ES-I3 (cell line): ENCODE data around the gene CGN.

Experiments
- H3K36me3 ChIP-seq: 2 replicates; pipeline ENCODE4 v1.6.1; 2013; ENCODE audit warnings: mild to moderate bottlenecking, low read length, control low read depth, moderate library complexity; ENCODE audit not compliant: insufficient read depth
- H3K4me1 ChIP-seq: 2 replicates; pipeline ENCODE4 v1.6.1; 2013; ENCODE audit warnings: mild to moderate bottlenecking, control low read depth, low read length; ENCODE audit not compliant: insufficient read depth
- H3K9ac ChIP-seq: 2 replicates; pipeline ENCODE4 v1.6.1; 2013; ENCODE audit warnings: low read depth, mild to moderate bottlenecking, low read length, moderate library complexity
- H3K9me3 ChIP-seq: 2 replicates; pipeline ENCODE4 v1.6.1; 2013; ENCODE audit warnings: mild to moderate bottlenecking, low read length, moderate library complexity; ENCODE audit not compliant: control insufficient read depth, insufficient read depth

CGN gene

DNA sequence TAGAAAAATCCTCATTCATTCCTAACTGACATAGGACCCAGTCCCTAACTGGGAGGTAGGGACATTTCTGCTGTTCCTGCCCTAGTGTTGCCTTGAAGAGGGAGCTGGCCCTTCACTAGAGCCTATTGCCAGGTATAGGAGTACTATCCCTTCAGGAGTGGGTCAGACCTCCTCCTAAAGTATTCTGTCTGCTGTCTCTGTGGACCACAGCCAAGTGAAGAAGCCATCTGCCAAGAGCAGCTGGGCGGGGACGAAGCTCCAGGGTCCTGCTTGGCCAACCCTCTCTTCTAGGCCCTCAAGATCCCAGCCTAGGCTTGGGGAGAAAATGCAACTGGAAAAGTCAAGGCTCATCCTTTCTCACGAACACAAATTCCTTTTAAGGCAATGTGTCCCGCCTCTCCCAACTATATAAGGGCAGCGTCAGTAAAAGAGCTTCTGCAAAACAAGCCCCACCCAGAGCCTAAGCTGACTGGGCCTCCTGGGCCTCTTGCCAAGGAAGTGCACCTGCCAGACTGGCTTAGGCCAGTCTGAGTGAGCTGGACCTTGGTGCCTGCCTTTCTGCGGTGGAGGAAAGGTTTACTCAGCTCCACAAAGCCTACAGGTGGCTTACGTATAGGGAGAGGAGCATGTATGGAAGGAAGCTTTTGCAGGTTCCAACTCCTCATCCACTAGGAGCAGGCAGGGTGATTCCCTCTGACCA is 28.3 kb downstream of the CGN start:
- Histone ChIP-seq H3K4me1 (peaks cover 10% of the 10 kb centered on the region; the same call in 1 of the 2 replicates), H3K9ac (peak overlapping the region; percentile 63), H3K36me3 (no peaks in the 10 kb centered on the region; the same call in 1 of the 2 replicates), H3K9me3 (no peaks in the 10 kb centered on the region)

DNA sequence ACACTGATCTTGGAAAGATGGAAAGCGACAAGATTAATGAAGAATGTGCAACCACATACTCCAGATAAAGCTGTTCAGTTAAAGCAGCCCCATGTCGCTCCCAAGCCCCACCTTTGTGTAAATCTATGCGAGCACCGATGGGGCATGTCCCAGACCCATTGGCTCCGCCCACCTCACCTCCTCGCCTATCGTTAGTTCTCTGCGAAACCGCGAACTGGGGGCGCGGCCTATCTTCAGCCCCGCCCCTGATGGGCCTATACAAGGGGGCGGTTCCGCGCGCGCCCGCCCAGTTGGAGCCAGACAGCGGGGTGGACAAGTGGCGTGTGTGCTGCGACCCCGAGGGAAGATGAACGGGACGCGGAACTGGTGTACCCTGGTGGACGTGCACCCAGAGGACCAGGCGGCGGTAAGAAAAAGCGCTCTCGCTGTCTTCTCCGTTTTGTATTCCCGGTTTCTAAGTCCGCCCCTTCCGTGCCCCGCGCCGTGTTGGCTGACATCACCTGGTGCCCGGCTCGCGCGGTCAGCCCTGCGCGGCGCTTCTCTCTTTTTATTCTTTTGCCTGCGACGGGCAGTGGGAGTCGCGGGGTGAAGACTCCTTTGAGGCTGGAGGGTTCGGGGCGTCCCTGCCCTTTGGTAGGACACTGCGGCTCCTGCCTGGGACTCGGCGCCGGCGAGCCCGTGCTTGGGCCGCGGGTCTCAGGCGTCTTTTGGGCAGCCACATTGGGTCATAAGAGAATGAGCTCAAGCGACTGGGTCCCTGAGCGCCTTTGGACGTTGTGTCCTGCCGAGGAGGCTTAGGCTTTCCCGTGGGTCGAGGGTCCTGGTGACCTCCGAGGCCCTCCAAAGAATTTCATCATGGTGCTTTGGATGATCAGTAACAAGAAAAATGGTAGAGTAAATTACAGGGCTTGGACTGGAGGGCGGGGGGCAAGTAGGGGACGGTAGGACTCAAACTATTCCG is 29.1 kb downstream of the CGN start, which contains the start of gene TUFT1:
TSS of gene TUFT1 (plus strand) at position 289 of the 961 bp plus-strand sequence. CDS start at position 347, 58 bp downstream.
- peaks cover 10% of the 10 kb centered on the region; the same call in 1 of the 2 replicates for H3K4me1 ChIP-seq
- H3K9me3 ChIP-seq, result no peaks in the 10 kb centered on the region
- peak within 1 kb of the TSS; percentile 63 for H3K9ac ChIP-seq
- H3K36me3 ChIP-seq, result no peaks in the 10 kb centered on the region; the same call in 1 of the 2 replicates

- H3K9ac ChIP-seq, result peak overlapping the region; percentile 63
- H3K4me1 ChIP-seq, result peaks cover 10% of the 10 kb centered on the region; the same call in 1 of the 2 replicates
- H3K9me3 ChIP-seq, result no peaks in the 10 kb centered on the region
- no peaks in the 10 kb centered on the region; the same call in 1 of the 2 replicates for H3K36me3 ChIP-seq
Measured at GRCh38 chr1:151540982-151541377, 29.8 kb downstream of the CGN start.

DNA sequence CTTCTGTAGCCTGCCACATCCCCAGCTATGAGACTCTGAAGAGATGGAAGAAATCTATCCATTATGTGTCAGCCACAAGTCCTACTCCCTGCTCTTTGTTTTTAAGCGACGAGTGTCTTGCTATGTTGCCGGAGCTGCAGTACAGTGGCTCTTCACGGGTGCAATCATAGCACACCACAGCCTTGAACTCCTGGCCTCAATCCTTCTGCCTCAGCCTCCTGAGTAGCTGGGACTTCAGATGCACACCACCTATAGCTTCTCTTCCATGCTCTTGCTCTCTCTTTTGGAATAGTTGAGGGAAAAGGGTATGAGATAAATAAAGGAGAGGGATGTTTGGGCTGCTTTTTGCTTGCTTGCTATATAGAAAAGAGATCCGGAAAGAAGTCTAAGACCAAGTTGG is 30.6 kb downstream of the CGN start:
- Histone ChIP-seq H3K9me3 (no peaks in the 10 kb centered on the region), H3K4me1 (peaks cover 10% of the 10 kb centered on the region; the same call in 1 of the 2 replicates), H3K9ac (peak overlapping the region; percentile 63; the same call in 1 of the 2 replicates), H3K36me3 (no peaks in the 10 kb centered on the region; the same call in 1 of the 2 replicates)

- Histone ChIP-seq H3K9ac (no peak overlapping the region), H3K4me1 (peaks cover 12% of the 10 kb centered on the region), H3K9me3 (no peaks in the 10 kb centered on the region), H3K36me3 (no peaks in the 10 kb centered on the region)
Measured at GRCh38 chr1:151542710-151543129, 31.5 kb downstream of the CGN start.

DNA sequence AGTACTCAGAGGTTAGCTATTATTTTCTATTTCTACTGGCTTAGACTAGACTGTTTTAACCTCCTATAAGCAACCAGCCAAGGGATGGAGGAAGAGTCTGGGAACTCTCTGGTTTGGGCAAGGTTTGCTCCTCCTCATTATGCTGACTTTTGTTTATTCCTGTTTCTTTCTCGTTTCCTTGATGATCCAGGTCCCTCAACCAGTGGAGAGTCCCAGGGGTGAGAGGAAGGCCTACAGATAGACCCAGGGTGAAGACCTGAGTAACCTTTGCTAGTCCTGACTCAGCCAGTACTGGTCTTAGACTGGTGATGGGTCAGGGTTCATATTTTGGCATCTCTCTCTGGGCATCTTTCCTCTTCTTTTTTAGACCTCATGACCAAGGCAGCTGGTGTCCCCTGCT is 34.4 kb downstream of the CGN start:
- Histone ChIP-seq H3K36me3 (no peaks in the 10 kb centered on the region), H3K9me3 (no peaks in the 10 kb centered on the region), H3K4me1 (peaks cover 25% of the 10 kb centered on the region), H3K9ac (no peak overlapping the region)

DNA sequence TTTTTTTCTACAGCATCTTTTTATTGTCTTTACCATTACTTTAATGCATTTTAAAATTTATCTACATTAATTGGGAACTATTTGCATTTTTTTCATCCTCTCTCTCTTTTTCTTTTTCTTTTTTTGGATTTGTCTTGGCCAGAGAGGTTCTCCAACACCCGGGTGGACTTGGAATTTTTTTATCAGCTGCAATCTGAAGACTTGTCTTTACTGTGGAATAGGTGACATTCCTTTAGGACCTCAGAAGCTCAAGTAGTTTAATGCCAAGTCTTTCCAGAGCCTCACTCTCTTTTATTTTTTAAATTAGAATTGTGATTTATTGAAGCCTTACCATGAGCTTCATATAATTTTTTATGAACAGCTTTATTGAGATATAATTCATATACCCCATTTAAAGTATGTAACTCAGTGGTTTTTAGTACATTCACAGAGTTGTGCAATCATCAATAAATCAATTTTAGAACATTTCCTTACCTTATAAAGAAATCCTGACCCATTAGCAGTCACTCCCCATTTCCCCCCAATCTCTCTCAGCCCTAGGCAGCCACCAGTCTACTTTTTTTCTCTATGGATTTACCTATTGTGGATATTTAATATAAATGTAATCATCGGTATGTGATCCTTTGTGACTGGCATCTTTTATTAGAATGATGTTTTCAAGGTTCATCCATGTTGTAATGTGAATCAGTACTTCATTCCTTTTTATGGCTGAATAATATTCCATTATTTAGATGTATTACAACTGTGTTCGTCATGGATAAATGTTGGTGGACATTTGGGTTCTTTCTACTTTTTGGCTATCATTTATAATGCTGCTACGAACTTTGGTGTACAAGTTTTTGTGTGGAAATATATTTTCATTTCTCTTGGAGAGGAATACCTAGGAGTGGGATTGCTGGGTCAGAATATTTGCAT is 35.1 kb downstream of the CGN start:
- Histone ChIP-seq H3K4me1 (peaks cover 25% of the 10 kb centered on the region), H3K9ac (no peak overlapping the region), H3K9me3 (no peaks in the 10 kb centered on the region), H3K36me3 (no peaks in the 10 kb centered on the region)

DNA sequence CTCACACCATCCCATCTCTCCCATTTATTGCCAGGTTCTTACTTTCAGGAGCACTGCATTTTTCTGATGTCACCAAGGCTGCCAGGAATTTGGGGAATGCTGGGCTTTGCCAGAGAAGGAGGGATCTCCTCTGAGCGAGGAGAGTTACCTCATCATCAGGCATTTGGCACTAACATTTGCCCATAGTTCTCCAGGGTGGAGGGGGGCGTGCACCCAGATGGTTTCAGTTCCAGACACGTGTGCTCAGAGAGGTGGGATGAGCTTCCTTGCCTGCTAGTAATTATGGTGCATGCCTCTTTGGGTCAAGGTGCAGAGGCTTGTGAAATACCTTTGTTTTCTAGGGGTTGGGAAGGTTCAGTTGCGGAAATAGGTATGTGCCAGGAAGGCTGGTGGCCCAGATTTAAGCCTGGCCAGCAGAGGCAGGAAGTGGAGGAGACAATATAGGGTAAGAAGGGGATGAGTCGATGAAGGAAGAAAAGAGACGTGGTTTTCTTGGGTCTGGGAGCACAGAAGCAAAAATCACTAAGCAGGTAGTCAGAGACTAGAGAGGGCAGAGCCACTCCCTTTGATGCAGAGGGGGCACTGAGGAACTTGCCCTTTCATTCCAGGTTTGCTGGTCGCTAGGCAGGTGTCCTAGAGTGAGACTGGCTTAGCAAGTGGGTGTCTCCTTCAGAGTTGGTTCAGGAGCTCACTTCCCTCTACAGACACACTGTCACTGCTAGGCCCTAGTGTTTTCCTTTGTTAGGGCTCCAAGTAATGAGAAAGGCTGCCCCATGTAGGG is 36.1 kb downstream of the CGN start:
- H3K9me3 ChIP-seq, result no peaks in the 10 kb centered on the region
- peak overlapping the region; percentile 8; the same call in 1 of the 2 replicates for H3K9ac ChIP-seq
- H3K36me3 ChIP-seq, result no peaks in the 10 kb centered on the region
- H3K4me1 ChIP-seq, result peaks cover 19% of the 10 kb centered on the region

DNA sequence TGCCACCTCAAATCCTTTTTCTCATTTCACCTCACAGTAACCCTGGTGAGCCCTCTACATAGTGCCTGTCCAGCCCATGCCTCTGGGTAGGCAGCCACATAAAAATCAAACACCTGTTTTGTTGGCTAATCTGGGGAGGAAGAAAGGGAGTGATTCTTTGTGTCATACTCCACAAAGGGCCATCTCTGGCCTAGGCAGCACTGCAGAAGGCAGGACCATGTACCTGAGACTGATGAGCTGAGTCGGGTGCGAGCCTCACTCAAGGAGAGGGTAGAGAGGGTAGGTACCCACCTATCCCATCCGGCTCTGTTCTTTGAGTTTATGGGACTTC is 36.7 kb downstream of the CGN start:
- no peaks in the 10 kb centered on the region for H3K9me3 ChIP-seq

GRCh38 chr1:151549199-151549598 is 38.0 kb downstream of the CGN start:
- Histone ChIP-seq H3K4me1 (peaks cover 19% of the 10 kb centered on the region), H3K9ac (no peak overlapping the region)

More for the DNA sequence above, 36.7 kb downstream of the CGN start:
- no peaks in the 10 kb centered on the region for H3K36me3 ChIP-seq
- H3K9ac ChIP-seq, result no peak overlapping the region
- peaks cover 19% of the 10 kb centered on the region for H3K4me1 ChIP-seq

DNA sequence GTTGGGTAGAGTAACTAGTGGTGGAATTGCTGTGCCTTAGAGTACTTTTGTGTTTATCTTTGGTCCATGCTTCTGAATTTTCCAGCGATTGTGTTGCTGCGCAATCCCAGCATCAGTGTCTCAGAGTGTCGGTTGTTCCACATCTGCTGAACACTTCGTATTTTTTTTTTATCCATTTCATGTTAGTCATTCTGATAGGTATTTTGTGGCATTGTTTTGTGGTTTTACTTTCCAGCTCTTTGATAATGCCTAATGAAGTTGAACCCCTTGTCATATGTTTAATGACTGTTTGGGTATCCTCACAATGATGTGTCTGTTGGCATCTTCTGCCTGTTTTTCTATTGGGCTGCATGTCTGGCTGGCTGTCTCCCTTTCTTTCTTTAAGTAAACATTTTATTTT is 42.5 kb downstream of the CGN start:
- no peaks in the 10 kb centered on the region; the same call in 1 of the 2 replicates for H3K36me3 ChIP-seq

More at GRCh38 chr1:151549199-151549598, 38.0 kb downstream of the CGN start:
- Histone ChIP-seq H3K36me3 (no peaks in the 10 kb centered on the region), H3K9me3 (no peaks in the 10 kb centered on the region)

GRCh38 chr1:151556052-151556451 is 44.9 kb downstream of the CGN start:
- Histone ChIP-seq H3K36me3 (no peaks in the 10 kb centered on the region; the same call in 1 of the 2 replicates), H3K9me3 (no peaks in the 10 kb centered on the region), H3K4me1 (no peaks in the 10 kb centered on the region), H3K9ac (no peak overlapping the region)

More for the DNA sequence above, 42.5 kb downstream of the CGN start:
- H3K4me1 ChIP-seq, result peaks cover 7% of the 10 kb centered on the region
- no peak overlapping the region for H3K9ac ChIP-seq
- no peaks in the 10 kb centered on the region for H3K9me3 ChIP-seq

GRCh38 chr1:151562661-151563060 is 51.5 kb downstream of the CGN start:
- Histone ChIP-seq H3K36me3 (peaks cover 3% of the 10 kb centered on the region; the same call in 1 of the 2 replicates), H3K4me1 (peaks cover 12% of the 10 kb centered on the region), H3K9me3 (no peaks in the 10 kb centered on the region), H3K9ac (no peak overlapping the region)
